Left hindlimb (tissue), 1 donor: ENCODE data around the gene VAPA.

Experiments
- DNase-seq: peaks from one replicate; pipeline ENCODE4 v3.0.0-alpha.2; 2018

VAPA gene

DNA sequence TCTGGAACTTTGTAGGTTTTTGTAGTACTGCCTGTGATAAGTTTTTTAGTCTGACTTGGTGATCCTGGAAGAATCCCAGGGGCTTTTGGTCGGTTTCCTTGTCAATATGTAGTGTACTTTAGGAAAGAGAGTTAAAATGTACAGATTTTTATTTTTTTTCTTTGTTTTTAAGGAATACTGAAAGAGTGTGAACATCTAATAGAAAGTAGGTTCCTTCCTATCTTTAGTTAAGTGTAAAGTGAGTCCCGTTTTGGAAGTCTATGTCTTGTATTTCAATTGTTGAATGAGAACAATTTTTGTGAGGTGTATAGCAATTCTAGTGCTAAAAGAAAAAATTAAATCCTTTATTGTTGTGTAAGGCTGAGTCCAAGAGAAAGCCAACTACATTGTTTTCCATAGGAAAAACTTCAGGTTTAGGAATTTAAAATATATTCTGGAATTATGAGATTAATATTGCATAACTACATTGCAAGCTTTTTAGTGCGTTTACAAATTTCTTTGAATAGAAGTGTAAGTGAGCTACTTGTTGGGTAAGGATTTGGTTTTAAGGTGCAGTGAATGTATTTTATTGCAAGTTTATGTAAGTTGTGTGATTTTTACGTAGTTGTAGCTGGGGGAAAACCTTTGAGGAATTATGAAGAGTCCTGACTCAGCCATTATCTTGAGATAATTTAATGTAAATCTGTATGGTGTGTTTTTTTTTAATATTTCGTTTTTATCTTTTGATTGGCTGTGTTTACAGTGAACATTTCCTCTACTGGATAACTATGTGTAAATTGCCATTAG, 1.7 kb downstream of the VAPA start:
- no peak for DNase-seq

DNA sequence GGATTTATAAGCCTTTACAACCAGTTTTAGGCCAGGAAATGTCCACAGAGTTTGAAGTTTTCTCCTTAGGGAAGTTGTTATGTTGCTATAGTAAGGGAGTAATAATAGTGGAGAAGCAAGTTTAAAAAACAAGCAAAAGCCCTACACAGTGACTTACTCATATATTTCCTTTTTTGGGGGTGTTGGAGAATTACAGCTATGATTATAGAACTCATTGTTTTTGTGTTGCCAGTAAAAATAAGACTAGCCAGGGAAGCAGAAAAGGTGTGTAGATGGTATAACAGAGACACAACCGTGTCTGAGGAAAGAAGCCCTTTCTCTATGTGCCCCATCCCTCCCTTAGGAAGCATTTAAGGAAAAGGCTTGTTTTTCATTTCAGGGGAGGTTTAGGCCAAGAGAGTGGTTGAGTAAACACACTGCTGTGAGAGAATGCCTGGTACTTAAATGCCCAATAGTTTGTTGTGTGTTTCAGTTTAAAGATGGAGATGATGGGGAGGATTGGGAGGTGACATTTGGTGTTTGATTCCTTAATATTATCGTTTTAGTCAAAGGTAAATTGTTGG, 2.3 kb downstream of the VAPA start:
- DNase-seq, result no peak

DNA sequence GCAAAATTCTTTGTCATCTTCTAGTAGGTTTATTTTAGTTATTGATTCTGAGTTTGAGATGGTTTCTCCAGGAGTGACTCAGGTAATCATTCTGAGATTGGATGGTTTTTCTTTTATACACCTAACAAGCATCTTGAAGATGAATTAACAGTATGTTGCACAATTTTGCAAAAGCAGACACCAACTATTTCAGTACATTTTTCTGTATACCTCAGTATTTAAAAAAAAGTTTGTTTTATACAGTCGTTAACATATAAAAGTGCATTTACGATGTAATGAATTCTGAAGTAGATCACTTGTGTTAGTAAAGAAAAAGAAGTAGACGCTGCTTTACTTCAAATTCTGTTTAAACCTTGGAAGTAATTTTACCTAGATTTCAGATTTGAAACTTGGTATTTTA, 3.0 kb downstream of the VAPA start:
- DNase-seq, result no peak

DNA sequence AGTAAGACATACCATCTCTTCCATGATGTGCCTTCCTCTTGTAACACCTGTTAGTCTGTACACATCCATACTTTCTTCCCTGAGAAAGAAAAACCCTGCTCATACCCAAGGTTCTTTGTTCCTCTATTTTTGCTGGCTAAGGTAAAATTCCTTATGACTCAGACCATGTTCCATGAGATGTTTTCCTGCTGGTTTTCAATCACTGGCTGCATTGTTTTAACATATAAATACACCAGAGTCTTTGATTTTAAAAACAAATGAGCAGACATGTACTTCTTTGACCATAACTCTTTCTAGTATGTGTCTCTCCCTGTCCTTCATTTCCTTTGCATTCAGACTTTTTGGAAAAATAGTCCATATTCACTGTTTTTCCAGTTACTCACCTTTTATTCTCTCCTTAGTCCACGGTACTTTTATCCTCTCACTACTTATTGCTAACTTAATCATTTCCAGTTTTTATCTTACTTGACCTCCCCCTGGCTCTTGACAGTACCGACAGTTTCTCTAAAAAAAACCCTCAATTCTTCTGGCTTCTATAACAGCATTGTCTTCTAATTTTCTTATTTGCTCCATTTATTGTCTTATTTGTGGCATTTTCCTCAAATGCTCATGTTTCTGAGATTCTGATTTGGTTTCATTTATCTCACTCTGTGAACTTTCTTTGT, 4.3 kb downstream of the VAPA start:
- DNase-seq, result no peak

DNA sequence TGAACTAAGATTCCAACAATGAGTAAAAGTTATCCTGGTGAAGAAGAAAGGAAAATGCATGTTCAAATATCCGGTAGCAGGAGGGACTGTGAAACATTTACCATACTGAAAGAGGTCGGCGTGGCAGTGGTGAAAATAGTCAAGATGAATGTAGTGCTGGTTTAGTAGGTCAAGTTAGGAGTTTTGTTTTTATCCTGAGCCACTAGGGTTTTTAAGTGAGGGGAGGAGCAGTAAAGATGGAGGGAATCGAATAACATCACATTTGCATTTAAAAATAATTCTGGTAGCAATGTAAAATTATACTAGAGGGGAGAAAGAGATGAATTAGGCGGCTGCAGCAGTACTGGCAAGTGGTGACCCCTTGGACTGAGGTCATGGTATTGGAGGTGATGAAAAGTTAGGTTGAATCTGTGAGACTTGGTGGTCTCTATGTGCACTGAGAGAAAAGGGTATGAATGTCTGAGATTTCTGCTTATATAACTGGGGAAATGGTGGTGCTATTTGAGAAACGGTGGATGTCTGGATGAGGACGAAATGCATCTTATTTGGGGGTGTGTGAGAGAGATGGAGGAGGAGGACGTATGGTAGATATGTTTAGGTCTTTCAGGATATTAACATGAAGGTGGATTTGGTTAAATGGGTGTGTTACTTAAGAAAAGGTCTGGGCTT, 5.9 kb downstream of the VAPA start:
- DNase-seq, result no peak

DNA sequence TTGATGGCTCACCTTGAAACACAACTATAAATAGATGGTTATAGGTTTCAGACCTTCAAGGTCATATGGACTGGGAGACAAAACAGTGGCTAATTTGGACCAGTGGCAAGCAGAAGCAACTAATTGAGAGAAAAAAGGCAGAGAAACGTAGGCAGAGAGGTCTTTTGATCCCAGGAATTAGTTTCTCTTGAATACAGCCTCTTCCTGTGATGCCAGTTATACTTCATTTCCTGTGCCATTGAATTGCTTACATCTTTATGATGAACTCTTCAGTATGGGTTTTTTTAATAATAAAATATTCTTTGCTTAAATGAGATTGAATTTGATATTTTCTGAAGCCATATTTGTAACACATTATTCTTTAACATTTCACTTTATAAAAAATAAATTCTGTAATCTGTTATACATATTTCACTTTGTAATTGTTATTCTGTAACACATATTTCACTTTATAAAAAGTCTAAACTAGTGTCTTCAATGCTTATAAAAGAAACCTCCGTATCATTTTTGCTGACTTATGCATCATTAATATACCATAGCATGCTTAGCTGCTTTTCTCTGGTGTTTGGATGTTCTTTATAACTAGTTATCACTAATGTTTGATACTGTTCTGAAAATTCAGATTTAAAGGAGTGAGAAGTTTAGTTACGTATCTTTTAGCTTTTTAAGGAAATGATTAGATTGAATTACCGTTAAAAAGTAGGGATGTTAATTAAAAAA, 8.9 kb downstream of the VAPA start:
- DNase-seq, result no peak

DNA sequence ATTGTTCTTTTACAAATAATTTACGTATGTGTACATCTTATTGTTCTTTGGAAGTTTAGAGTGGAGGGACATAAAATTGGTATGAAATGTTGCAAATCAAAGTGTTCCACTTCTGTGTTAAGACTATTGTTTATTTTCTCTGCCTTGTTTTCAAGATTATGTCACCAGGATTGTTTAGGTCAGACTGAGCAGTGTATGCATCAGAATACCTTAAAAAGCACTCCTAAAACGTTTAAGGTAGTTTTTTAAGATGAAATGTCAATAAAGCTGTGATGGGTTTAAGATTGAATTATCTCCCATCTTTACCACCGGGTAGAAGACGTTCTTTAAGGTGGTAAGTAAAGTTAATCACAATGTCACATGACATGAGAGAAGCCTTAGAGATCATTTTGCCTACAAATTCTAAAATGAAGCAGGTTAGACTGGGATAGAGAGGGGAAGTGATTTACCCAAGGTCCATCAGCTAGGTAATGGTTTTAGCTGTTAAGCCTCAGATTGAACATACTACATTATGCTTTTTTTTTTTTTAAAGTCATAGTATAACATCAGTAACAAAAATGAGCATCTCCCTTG, 10.6 kb downstream of the VAPA start:
- no peak for DNase-seq

DNA sequence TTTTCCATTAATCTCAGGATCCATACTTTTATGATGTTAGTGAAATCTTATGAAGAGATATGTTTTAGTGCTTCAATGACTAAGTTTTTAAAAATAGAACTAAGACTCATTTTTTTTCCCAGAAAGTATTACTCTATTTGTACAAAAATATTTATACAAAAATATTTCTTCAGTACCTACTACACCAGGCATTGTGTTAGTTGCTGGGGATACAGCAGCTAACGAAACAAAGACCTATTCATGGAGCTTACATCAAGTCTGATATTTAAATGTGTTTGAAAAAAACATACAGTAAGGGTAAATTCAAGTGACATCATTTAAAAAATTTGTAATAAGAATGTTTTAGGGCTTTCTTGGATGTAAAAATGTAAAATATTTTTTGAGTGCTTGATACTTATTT, 11.6 kb downstream of the VAPA start:
- DNase-seq, result no peak

DNA sequence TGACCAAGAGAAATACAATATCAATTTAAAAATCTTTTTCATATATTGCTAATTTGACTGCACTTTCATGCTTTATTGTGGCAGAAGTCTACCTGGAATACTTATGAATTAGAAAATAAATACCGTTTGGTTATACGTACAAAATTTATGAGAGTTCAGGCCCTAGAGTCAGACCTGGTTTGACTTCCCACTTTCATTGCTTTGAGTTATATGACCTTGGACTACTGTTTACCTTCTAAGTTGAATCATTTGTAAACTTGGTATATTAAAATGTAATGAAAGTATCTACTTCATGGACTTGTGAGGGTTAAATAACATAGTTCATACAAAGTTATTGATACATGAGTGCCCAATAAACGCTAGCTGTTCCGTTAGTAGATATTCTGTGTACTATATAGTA, 12.0 kb downstream of the VAPA start:
- no peak for DNase-seq

DNA sequence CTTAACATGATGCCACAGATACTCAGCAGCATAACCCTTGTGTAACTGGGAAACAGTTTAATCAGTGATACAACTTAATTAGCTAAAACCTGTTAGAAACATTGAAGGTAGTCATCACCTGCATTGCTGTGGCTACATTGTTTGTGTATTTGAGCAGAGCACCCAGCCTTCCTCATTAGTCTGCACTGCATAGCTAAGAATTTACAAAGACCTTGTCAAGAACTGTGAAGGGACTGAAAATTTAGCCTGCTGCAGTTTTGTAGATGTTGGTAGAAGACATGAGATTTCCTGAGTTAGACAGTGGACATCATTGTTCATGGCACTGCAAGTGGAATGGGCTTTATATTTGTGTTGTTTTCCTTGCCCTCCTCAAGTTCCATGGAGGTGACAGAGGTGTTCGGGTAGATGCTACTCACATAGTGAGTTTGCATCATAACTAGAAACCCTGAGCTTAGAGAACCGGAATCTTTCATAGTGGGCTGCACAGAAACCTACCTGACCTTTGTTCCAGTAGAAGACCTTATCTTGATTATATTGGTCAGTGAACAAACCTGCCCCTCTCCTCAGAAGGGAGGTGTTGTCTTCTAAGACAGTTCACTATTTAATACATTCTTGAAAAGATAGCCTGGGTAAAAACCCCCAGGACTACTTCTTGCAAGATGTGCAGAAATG, 12.5 kb downstream of the VAPA start:
- no peak for DNase-seq

DNA sequence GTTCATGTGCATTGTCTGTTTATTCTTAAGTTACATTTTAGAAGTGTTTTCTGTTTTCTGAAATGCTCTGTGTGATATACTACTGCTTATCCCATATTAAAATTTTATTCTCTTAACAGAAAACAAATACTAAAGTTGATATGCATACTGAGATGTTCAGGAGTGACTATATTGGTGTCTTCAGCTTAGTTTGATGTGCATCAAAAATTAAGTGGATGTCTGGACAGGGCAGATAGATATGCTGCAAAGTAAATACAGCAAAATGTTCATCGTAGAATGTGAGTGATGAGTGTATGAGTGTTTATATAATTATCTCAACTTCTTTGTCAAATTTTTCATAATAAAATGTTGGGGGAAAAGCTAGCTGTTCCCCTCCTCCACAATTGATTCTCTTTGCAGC, 13.2 kb downstream of the VAPA start:
- DNase-seq, result no peak

DNA sequence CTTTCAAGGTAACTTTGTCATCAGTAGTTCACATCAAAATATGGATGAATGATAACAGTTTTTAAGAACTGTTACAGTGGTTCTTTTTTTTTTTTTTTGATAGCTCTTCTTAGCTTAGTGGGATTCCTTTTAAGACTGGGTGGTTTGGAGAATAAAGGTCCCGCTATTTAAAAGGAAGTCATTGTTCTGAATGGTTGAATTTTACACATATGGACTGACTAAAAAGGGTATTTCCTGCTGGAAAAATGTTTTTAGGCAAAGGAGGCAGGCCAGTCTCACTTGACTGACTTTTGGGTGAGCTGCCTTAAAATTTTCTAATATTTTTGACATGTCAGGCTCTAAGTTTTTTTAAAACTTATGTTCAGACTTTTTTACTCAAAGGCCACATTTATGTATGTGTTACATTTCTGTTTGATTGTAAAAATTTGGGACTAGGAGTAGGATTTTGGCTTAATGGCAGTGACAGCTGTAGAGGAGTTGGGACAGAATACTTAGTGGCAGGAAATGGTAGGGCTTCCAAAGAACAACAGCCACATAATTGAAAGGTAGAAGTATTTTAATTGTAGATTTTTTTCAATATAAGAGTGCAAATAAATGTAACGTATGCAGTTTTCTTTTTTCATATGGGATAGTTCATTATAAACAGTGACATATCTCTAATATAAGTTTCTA, 13.7 kb downstream of the VAPA start:
- DNase-seq, result no peak

DNA sequence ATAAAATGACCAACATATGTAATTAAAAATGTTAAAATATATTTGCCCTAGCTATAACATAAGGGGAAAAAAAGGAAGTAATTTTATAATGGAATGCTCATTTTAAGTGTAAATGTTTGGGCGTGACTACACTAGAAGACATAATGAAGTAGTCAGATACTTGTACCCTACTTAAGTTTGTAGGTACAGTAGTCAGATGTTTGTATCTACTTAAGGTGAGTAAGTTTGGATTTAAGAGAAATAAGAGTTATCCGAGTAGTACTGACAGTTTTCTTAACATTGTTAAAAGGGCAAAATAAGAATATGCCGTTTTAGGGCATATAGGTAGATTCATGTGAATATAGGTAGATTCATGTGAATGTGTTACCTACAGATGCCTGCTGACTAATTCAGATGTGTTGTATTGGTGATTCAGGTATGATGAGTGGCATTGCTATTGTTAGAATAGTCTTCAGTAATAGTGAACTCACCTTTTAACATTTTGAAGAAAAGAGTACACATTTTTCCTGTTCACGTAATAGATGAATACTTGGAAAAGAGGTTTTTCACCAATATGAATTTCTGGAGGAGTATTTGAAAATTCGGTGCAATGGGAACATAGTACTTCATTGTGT, 14.9 kb downstream of the VAPA start:
- DNase-seq, result no peak

DNA sequence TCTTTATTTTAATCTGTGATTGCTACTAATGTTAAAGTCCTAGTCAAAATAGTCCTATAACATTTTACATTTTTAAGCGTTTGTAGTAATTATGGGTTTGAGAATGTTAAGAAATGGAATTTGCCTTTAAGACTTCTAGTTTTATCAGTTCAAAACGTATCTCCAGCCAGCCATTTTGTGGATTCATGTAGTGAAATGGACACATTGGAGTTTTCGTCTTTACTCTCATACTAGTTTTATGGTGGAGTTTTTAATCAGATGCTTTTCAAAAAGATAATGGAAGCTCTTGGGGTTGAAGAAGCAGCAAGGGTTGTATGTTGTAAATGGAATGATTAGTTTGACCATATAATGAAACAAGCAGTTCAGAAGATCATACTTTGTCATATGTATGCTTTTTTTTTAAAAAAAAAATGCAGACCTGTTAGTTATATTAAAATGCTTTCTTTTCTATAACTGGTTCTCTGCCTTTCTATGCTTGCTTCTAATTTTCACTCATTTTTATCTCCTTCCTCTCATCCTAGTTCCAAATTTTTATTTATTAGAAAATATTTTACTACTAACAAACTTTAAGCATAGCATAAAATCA, 16.6 kb downstream of the VAPA start:
- DNase-seq, result no peak

DNA sequence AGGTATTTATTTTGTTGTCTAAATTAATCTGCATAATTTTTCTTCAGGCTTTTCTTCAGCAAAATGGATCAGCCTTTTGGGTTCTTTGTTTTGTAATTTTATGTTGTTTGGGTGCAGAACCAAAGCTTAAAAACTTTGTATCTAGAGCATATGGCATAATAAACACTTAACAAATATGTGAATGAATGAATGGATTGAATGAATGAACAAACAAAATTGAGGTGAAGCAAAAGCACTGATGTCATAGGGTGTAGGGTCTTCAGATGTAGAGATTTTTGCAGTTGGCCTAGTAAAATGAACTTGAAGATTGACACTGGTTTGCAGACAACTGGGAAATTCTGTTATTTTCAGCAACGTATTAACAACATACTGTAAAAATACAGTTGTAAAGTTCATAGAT, 17.3 kb downstream of the VAPA start:
- no peak for DNase-seq

DNA sequence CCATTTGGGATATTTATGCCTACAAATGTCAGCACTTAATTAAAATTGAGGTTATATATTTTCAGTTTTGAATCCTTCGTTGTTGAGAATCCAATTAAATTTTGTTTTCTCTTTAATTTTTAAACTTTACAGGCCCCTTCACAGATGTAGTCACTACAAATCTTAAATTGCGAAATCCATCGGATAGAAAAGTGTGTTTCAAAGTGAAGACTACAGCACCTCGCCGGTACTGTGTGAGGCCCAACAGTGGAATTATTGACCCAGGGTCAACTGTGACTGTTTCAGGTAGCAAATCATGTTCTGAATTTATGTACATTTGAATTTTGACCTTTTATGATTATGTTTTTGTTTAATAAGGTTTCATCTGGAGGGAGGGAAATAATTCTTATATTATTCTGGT, 17.9 kb downstream of the VAPA start:
- DNase-seq, result no peak

DNA sequence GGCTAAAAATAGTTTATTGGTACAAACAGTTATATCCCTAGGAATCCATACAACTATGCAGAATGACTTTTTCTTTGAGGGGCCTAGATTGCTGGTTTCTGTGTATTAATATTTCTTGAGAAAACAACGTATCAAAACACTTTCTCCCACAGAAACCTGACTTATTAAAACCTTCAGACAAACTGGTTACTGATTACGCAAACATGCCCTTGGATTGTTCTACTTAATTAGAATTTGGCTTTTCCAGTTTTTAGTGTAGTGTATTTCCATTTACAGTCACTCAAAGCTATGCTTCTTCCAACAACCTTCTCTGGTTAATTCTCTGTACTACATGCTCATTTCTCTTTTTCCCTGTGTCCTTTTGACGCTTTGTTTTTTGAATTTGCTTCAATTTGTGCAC, 20.0 kb downstream of the VAPA start:
- DNase-seq, result no peak

DNA sequence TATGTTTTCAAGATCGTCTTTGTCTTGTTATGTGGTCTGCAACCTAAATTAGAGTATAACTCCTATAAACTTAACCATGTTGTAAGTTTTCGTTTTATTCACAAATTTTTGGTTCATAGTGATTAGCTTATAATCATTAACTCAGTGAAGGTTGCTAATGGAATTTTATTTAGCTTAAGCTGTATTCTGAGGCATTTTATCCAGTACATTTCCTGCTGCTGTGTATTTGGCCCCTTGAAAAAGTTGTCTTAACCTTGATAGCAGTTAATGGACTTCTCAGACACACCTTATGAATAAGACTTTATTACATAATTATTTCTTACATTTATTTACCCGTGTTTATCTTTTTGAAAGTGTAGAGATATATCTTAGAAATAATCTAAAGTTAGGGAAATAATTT, 20.5 kb downstream of the VAPA start:
- DNase-seq, result no peak

DNA sequence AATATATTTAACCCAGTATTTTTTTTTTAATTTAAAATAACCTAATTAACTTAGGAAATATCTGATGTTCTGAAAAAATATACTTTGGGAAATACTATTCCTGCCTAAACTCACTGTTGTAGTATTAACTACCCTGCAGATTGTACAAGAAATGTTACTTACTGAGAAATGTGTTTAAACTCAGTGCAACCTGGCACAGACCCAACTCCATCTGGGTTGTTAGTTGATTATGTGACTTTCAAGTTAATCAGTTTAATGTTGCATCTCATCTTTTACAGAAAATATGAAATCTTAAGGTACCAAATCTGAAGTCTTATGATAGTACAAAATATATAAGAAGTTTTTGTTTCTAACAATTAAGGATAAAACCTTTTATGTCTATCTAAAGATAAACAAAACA, 27.3 kb downstream of the VAPA start:
- no peak for DNase-seq

DNA sequence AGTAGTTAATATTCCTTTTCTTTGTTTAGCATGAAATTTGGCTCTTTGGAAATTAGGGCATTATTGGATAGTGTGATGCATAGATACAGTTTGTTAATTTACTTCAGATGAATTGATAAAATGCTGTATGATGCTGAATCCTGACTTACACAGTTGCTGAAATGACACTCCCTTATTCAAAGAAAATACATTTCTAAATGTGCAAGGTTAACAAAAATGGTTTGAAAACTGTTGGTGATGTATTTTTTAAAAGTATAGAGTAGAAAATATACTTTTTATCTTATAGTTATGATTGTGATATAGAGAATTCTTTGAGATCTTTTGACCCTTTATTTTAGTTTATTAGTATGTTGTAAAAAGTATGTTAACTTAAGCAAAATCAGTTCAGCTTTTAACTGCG, 27.8 kb downstream of the VAPA start:
- no peak for DNase-seq

DNA sequence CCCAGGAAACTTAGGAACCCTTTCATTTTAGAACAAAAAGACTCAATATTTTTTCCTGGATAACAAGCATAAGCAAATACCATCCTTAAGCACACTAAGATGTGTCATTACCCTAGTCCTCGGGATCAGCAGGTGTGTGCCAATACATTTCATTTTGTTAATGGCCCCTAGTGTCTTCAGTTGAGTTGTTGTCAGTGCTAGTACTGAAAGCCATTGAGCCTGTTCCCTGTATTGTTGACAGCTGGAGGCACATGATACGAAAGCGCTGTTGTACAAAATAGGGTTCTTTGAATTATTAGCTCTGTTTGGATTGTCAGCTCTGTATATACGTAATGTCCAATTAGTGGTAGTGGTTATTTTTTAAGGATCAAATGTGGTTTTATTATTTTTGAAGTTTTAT, 29.5 kb downstream of the VAPA start:
- DNase-seq, result no peak
